Uterus (tissue), 2 donors: ENCODE results near the gene ADIRF.

Experiments
- CTCF ChIP-seq, 4 experiments: fragments of 200-600 bp in 2 of 4; fragments of 450-650 bp in 2 of 4; sonication (generic) in 2 of 4; IDR thresholded peaks; one replicate each; pipeline ENCODE4 v1.5.1; 2016 to 2019; ENCODE audit warnings: antibody characterized with exemption in 4 of 4, mild to moderate bottlenecking in 2 of 4, moderate library complexity in 1 of 4
- POLR2A ChIP-seq, 2 donors: fragments of 450-650 bp; IDR thresholded peaks; one replicate each; pipeline ENCODE4 v1.6.1; 2016; ENCODE audit warnings: antibody characterized with exemption in 2 of 2, mild to moderate bottlenecking in 1 of 2, moderate library complexity in 1 of 2

GRCh38 chr10:86979296-86979818 lies 11.1 kb downstream of the ADIRF start:
- TF ChIP-seq CTCF (IDR thresholded peaks at IDR 0.05) (no peak), POLR2A (IDR thresholded peaks at IDR 0.05) (no peak)
